Upper lobe of left lung (tissue), 4 donors: ENCODE results near the gene PPP1R8.
A peak's percentile ranks its signal among the peaks of the same experiment; 100 is the strongest.

ENCODE experiments used
- CTCF ChIP-seq, 6 experiments: fragments of 450-650 bp in 4 of 6; fragments of 200-600 bp in 2 of 6; sonication (generic) in 2 of 6; IDR thresholded peaks; one replicate each; pipeline ENCODE4 v1.5.1; 2016 to 2019; ENCODE audit warnings: antibody characterized with exemption in 6 of 6
- POLR2A ChIP-seq, 4 donors: fragments of 450-650 bp; IDR thresholded peaks; one replicate each; pipeline ENCODE4 v1.5.1; 2016 to 2017; ENCODE audit warnings: antibody characterized with exemption in 4 of 4, mild to moderate bottlenecking in 2 of 4
- POLR2AphosphoS5 ChIP-seq, 2 donors: sonication (generic); formaldehyde crosslinking; IDR thresholded peaks; one replicate each; pipeline ENCODE4 v1.5.1; 2017; ENCODE audit warnings: antibody characterized with exemption in 2 of 2

GRCh38 chr1:27858949-27859576, 28.5 kb downstream of the PPP1R8 start:
- TF ChIP-seq POLR2A (IDR thresholded peaks at IDR 0.05) = peak in 1 of 4 donors; percentile 26
- TF ChIP-seq CTCF (IDR thresholded peaks at IDR 0.05) = no peak
- TF ChIP-seq POLR2AphosphoS5 (IDR thresholded peaks at IDR 0.05) = no peak
